ENCODE measurements around the gene OXTR.

Gene OXTR

GRCh38 chr3:8775181-8775580 is 5.8 kb upstream of the OXTR start:
- no peak for TF ChIP-seq EZH2phosphoT487 (IDR thresholded peaks at IDR 0.05; ENCODE audit: low read length)
- no peak for TF ChIP-seq EZH2 (optimal IDR thresholded peaks at IDR 0.05; ENCODE audit: low read depth, low read length)
- TF ChIP-seq CTCF (IDR thresholded peaks at IDR 0.05; ENCODE audit: low read length), result no peak
- no peak overlapping the region for H3K4me2 ChIP-seq (ENCODE audit: low read depth, low read length)
- H3K27ac ChIP-seq (ENCODE audit: low read length), result no peak overlapping the region
- no peaks in the 10 kb centered on the region for H3F3A ChIP-seq (ENCODE audit: insufficient read depth, low read length)
- no peaks in the 10 kb centered on the region for H3K9me3 ChIP-seq (replicated peaks; ENCODE audit: insufficient read depth, low read length)
- no peak overlapping the region for H3K4me3 ChIP-seq (ENCODE audit: low read length)
- no peaks in the 10 kb centered on the region for H3K36me3 ChIP-seq (replicated peaks; ENCODE audit: insufficient read depth, low read length)
- no peak overlapping the region for H2AFZ ChIP-seq (ENCODE audit: low read length)
- no peak for DNase-seq
- H3K4me1 ChIP-seq (ENCODE audit: low read length), result no peaks in the 10 kb centered on the region
- no peaks in the 10 kb centered on the region for H3K27me3 ChIP-seq (replicated peaks; ENCODE audit: insufficient read depth, low read length)
- H3K9me2 ChIP-seq (replicated peaks; ENCODE audit: insufficient read depth, low read length), result no peaks in the 10 kb centered on the region
- H3K79me2 ChIP-seq (ENCODE audit: low read length), result no peaks in the 10 kb centered on the region
- no peaks in the 10 kb centered on the region for H4K20me1 ChIP-seq (ENCODE audit: insufficient read depth, low read length)
- H3K9ac ChIP-seq (ENCODE audit: low read length), result no peak overlapping the region

DNA sequence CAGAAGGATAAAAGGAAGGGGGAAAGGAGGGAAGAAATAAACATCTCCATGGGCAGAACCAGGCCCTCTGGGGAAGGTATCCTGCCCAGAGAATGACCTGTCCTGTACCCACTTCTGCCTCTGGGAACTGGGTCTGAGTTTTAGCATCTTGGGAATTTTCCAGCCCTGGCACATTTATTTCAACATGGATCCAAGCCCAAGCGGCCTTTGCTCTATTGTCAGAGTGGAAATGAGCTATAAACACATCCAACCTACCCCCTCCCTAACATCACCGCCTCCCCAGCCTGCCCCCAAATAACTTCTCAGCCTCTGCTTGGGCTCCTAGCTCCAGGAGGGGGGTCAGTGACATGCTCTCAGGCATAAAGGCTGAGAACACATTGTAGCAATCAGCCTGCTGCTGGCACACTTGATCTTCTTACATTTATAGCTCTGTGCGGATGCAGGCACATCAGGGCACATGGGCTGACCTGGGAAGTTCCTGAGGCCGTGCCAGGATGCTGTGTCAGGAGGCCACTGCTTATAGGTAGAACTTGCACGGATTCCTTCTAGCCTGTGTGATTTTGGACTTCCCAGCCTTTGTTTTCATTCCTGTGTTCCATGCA is 4.6 kb upstream of the OXTR start:
- Histone ChIP-seq H3F3A (ENCODE audit: insufficient read depth, low read length) (no peaks in the 10 kb centered on the region), H3K4me3 (ENCODE audit: low read length) (no peak overlapping the region), H3K27ac (ENCODE audit: low read length) (no peak overlapping the region), H4K20me1 (ENCODE audit: insufficient read depth, low read length) (no peaks in the 10 kb centered on the region), H3K79me2 (ENCODE audit: low read length) (no peaks in the 10 kb centered on the region), H3K9me3 (replicated peaks; ENCODE audit: insufficient read depth, low read length) (no peaks in the 10 kb centered on the region), H3K4me2 (ENCODE audit: low read depth, low read length) (no peak overlapping the region), H3K9me2 (replicated peaks; ENCODE audit: insufficient read depth, low read length) (no peaks in the 10 kb centered on the region), H3K9ac (ENCODE audit: low read length) (no peak overlapping the region), H3K27me3 (replicated peaks; ENCODE audit: insufficient read depth, low read length) (no peaks in the 10 kb centered on the region), H2AFZ (ENCODE audit: low read length) (no peak overlapping the region), H3K4me1 (ENCODE audit: low read length) (no peaks in the 10 kb centered on the region), H3K36me3 (replicated peaks; ENCODE audit: insufficient read depth, low read length) (no peaks in the 10 kb centered on the region)
- no peak for DNase-seq
- no peak for TF ChIP-seq CTCF (IDR thresholded peaks at IDR 0.05; ENCODE audit: low read length)

DNA sequence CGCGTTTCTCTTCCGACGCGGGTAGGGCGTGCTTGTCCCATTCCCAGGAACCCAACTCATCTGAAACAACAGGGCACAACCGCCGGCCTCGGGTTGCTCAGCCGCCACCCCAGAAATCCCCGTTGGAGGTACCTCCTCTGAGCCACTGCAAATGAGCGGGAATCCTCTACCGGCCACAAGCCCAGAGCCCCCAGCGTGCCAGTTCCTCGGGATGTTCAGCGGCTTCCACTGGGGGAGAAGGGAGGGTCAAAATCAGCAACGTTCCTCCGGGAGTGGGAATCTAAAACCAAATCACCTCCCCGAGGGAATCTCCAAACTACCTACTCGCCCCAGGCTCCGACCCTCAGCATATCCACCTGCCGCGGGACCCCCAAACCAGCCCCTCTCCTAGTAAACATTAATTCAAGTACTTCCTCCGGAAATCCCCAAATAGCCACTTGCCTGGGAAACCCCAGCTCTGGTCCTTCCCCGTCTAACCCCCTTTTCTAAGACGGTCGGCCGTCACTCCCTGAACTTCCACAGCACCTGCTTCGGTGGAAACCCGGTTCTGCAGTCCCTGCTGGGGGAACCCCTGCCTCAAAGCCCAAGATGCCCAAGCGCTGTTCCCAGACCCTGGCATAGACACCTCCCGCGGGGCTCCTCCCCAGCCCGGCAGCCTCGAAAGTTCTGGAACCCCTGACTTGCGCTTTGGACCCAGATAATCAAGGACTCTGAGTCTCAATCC is 887 bp downstream of the OXTR start:
- H4K20me1 ChIP-seq (ENCODE audit: insufficient read depth, low read length), result no peaks in the 10 kb centered on the region
- H3K27ac ChIP-seq (ENCODE audit: low read length), result no peak overlapping the region
- H3F3A ChIP-seq (ENCODE audit: insufficient read depth, low read length), result no peaks in the 10 kb centered on the region
- H3K27me3 ChIP-seq (replicated peaks; ENCODE audit: insufficient read depth, low read length), result no peaks in the 10 kb centered on the region
- no peak for DNase-seq
- H3K36me3 ChIP-seq (replicated peaks; ENCODE audit: insufficient read depth, low read length), result no peaks in the 10 kb centered on the region
- H3K9me2 ChIP-seq (replicated peaks; ENCODE audit: insufficient read depth, low read length), result no peaks in the 10 kb centered on the region
- TF ChIP-seq EZH2phosphoT487 (IDR thresholded peaks at IDR 0.05; ENCODE audit: low read length) (no peak), EZH2 (optimal IDR thresholded peaks at IDR 0.05; ENCODE audit: low read depth, low read length) (no peak), CTCF (IDR thresholded peaks at IDR 0.05; ENCODE audit: low read length) (no peak)
- H2AFZ ChIP-seq (ENCODE audit: low read length), result peak overlapping the region; percentile 45; the same call in 1 of the 2 replicates
- no peaks in the 10 kb centered on the region for H3K4me1 ChIP-seq (ENCODE audit: low read length)
- no peaks in the 10 kb centered on the region for H3K9me3 ChIP-seq (replicated peaks; ENCODE audit: insufficient read depth, low read length)
- no peaks in the 10 kb centered on the region for H3K79me2 ChIP-seq (ENCODE audit: low read length)
- H3K9ac ChIP-seq (ENCODE audit: low read length), result no peak overlapping the region; the same call in 1 of the 2 replicates
- peak overlapping the region; percentile 59 for H3K4me3 ChIP-seq (ENCODE audit: low read length)
- peak overlapping the region; percentile 90 for H3K4me2 ChIP-seq (ENCODE audit: low read depth, low read length)
